HEK293 (cell line): Measurements from ENCODE around the gene SLC7A14.
A peak's percentile ranks its signal among the peaks of the same experiment; 100 is the strongest.

Experiments used
- CTCF ChIA-PET: fragments of 350-600 bp; formaldehyde crosslinking; extraction: SDS; loops from one replicate; lab custom pipeline; 2021; ENCODE audit warnings: antibody characterized with exemption; lab: Yijun Ruan, JAX
- POLR2A ChIA-PET: fragments of 300-600 bp; formaldehyde crosslinking; extraction: SDS; loops from one replicate; lab custom pipeline; 2020; ENCODE audit warnings: antibody characterized with exemption, inconsistent platforms; lab: Yijun Ruan, JAX
- H3K27ac ChIP-seq: fragments of 200-500 bp; sonication (Bioruptor generic); 2 replicates; pipeline ENCODE4 v1.5.1; 2014; ENCODE audit warnings: low read depth, low read length, control low read depth, inconsistent platforms; ENCODE audit errors: extremely low read depth
- H3K36me3 ChIP-seq, 2 experiments: fragments of 200-500 bp in 1 of 2; sonication (Bioruptor generic) in 1 of 2; 1 replicate in 1 of 2; 2 replicates in 1 of 2; pipeline ENCODE4 v1.5.1; 2014 to 2017; ENCODE audit warnings: inconsistent platforms in 2 of 2, low read length in 2 of 2; ENCODE audit not compliant: control insufficient read depth in 2 of 2, insufficient read depth in 1 of 2
- H3K4me1 ChIP-seq: fragments of 200-500 bp; sonication (Bioruptor generic); 2 replicates; pipeline ENCODE4 v1.5.1; 2014; ENCODE audit warnings: mild to moderate bottlenecking, low read length, inconsistent platforms; ENCODE audit not compliant: control insufficient read depth, insufficient read depth
- H3K4me3 ChIP-seq: 2 replicates; pipeline ENCODE4 v1.5.1; 2011; ENCODE audit warnings: low read depth, mild to moderate bottlenecking, control low read depth, low read length, moderate library complexity
- H3K9me3 ChIP-seq: fragments of 200-500 bp; sonication (Bioruptor generic); 2 replicates; pipeline ENCODE4 v1.5.1; 2014; ENCODE audit warnings: low read depth, low read length, inconsistent platforms; ENCODE audit not compliant: control insufficient read depth, insufficient read depth
- BCL11B ChIP-seq: fragments of 450-650 bp; formaldehyde crosslinking; IDR thresholded peaks from 2 replicates; pipeline ENCODE4 v1.5.1; 2016; ENCODE audit warnings: low read depth, missing biosample characterization, missing genetic modification characterization
- HOXD13 ChIP-seq: sonication (generic); formaldehyde crosslinking; IDR thresholded peaks from 2 replicates; pipeline ENCODE4 v1.8.0; 2022; ENCODE audit warnings: missing genetic modification reagents, borderline replicate concordance
- ZNF140 ChIP-seq: fragments of 450-650 bp; formaldehyde crosslinking; IDR thresholded peaks from 2 replicates; pipeline ENCODE4 v1.5.1; 2016; ENCODE audit warnings: missing biosample characterization, missing genetic modification characterization
- ZNF146 ChIP-seq: fragments of 450-650 bp; formaldehyde crosslinking; IDR thresholded peaks from 2 replicates; pipeline ENCODE4 v1.5.1; 2016; ENCODE audit warnings: missing biosample characterization, missing genetic modification characterization
- ZNF2 ChIP-seq: fragments of 450-650 bp; formaldehyde crosslinking; IDR thresholded peaks from 2 replicates; pipeline ENCODE4 v1.5.1; 2016; ENCODE audit warnings: missing biosample characterization, missing genetic modification characterization
- ZNF248 ChIP-seq: fragments of 450-650 bp; formaldehyde crosslinking; IDR thresholded peaks from 2 replicates; pipeline ENCODE4 v1.5.1; 2017; ENCODE audit warnings: missing biosample characterization, missing genetic modification characterization
- ZNF48 ChIP-seq: fragments of 450-650 bp; formaldehyde crosslinking; IDR thresholded peaks from 2 replicates; pipeline ENCODE4 v1.5.1; 2016; ENCODE audit warnings: missing biosample characterization, missing genetic modification characterization
- ZNF555 ChIP-seq: fragments of 450-650 bp; formaldehyde crosslinking; conservative IDR thresholded peaks from 2 replicates; pipeline ENCODE4 v1.5.1; 2017; ENCODE audit warnings: missing biosample characterization, mild to moderate bottlenecking, missing genetic modification characterization, inconsistent platforms
- ZNF624 ChIP-seq: fragments of 450-650 bp; formaldehyde crosslinking; IDR thresholded peaks from 2 replicates; pipeline ENCODE4 v1.5.1; 2017; ENCODE audit warnings: missing biosample characterization, missing genetic modification characterization
- ZNF677 ChIP-seq: fragments of 450-650 bp; IDR thresholded peaks from 2 replicates; pipeline ENCODE4 v1.5.0; 2018; ENCODE audit warnings: missing biosample characterization, mild to moderate bottlenecking, missing genetic modification characterization, moderate library complexity
- TF ChIP-seq, protein P1 (sequence below): fragments of 450-650 bp; formaldehyde crosslinking; IDR thresholded peaks from 2 replicates; pipeline ENCODE4 v1.5.1; 2017; ENCODE audit warnings: missing biosample characterization, missing genetic modification characterization
- TF ChIP-seq, protein P2 (sequence below): IDR thresholded peaks from 2 replicates; pipeline ENCODE4 v1.6.1; 2011; ENCODE audit warnings: mild to moderate bottlenecking, low read depth, low read length, borderline replicate concordance
- TF ChIP-seq, protein P3 (sequence below): fragments of 450-650 bp; formaldehyde crosslinking; IDR thresholded peaks from 2 replicates; pipeline ENCODE4 v1.5.1; 2017; ENCODE audit warnings: missing biosample characterization, missing genetic modification characterization
- TF ChIP-seq, protein P4 (sequence below): fragments of 450-650 bp; formaldehyde crosslinking; IDR thresholded peaks from 2 replicates; pipeline ENCODE4 v1.5.1; 2016; ENCODE audit warnings: missing biosample characterization, missing genetic modification characterization

Gene SLC7A14

DNA sequence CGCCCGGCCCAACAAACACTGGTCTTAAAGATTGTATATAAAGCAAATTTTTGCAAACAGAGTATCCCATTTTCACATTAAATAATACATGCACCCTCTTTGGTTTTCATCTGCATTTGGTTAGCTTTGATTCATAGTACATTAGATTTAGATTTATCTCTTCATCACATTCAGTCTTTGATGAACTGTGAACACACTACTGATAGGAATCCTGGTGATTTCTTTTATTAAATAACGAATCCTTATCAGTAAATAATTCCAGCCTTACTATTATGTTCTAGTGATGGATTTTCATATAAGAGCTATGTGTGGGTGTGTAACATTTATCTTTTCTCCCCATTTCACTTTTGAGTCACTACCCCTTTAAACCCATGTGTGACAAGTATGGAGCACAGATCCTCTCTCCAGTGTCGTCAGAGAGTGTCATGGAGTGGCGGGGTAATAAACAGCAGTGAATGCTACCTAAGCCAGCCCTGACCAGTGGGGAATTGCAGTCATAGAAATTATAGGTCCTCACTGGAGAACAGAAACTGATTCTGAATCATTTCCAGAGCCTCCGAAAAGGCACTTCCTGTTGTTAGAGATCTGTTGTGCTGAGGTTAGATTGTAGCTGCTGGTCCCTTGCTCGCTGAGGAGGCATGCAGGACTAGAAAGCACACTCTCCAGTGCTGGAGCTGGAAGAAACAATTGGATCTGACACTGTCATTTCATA, 22.0 kb downstream of the SLC7A14 start:
- ChIA-PET CTCF (interaction anchor here (0.5 kb wide), 1 partner anchor 97 kb away, joined by 3 read pairs; no protein-coding TSS in a partner anchor), POLR2A (no interaction called here)
- H3K4me3 ChIP-seq = no peak overlapping the region

DNA sequence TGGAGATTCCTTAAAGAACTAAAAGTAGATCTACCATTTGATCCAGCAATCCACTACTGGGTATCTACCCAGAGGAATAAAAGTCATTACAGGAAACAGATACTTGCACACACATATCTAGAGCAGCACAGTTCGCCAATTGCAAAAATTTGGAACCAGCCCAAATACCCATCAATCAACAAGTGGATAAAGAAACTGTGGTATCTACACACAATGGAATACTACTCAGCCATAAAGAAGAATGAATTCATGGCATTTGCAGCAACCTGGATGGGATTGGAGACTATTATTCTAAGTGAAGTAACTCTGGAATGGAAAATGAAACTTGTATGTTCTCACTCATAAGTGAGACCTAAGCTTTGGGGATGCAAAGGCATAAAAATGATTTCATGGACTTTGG, 23.8 kb downstream of the SLC7A14 start:
- H3K4me1 ChIP-seq = no peaks in the 10 kb centered on the region
- TF ChIP-seq ZNF248 (tag by site-specific recombination) (no peak), ZNF677 (tag by site-specific recombination) (no peak), ZNF146 (tag by site-specific recombination) (peak; percentile 46)
- H3K9me3 ChIP-seq = no peaks in the 10 kb centered on the region
- POLR2A ChIA-PET = no interaction called here
- no peak overlapping the region for H3K4me3 ChIP-seq
- H3K36me3 ChIP-seq = no peaks in the 10 kb centered on the region
- H3K27ac ChIP-seq = no peak overlapping the region
- CTCF ChIA-PET = interaction anchor here (0.6 kb wide), 1 partner anchor 96 kb away, joined by 3 read pairs; no protein-coding TSS in a partner anchor

More for the DNA sequence above, 22.0 kb downstream of the SLC7A14 start:
- H3K4me1 ChIP-seq = no peaks in the 10 kb centered on the region
- H3K27ac ChIP-seq = no peak overlapping the region
- no peaks in the 10 kb centered on the region for H3K36me3 ChIP-seq
- TF ChIP-seq, protein P1, sequence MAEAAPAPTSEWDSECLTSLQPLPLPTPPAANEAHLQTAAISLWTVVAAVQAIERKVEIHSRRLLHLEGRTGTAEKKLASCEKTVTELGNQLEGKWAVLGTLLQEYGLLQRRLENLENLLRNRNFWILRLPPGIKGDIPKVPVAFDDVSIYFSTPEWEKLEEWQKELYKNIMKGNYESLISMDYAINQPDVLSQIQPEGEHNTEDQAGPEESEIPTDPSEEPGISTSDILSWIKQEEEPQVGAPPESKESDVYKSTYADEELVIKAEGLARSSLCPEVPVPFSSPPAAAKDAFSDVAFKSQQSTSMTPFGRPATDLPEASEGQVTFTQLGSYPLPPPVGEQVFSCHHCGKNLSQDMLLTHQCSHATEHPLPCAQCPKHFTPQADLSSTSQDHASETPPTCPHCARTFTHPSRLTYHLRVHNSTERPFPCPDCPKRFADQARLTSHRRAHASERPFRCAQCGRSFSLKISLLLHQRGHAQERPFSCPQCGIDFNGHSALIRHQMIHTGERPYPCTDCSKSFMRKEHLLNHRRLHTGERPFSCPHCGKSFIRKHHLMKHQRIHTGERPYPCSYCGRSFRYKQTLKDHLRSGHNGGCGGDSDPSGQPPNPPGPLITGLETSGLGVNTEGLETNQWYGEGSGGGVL (tag by site-specific recombination) = no peak
- TF ChIP-seq ZNF140 (tag by site-specific recombination) (no peak), ZNF624 (no peak), BCL11B (tag by site-specific recombination) (no peak), HOXD13 (CRISPR knock-in tag) (no peak), ZNF48 (tag by site-specific recombination) (no peak), ZNF555 (tag by site-specific recombination) (no peak), ZNF2 (tag by site-specific recombination) (no peak)
- TF ChIP-seq, protein P2, sequence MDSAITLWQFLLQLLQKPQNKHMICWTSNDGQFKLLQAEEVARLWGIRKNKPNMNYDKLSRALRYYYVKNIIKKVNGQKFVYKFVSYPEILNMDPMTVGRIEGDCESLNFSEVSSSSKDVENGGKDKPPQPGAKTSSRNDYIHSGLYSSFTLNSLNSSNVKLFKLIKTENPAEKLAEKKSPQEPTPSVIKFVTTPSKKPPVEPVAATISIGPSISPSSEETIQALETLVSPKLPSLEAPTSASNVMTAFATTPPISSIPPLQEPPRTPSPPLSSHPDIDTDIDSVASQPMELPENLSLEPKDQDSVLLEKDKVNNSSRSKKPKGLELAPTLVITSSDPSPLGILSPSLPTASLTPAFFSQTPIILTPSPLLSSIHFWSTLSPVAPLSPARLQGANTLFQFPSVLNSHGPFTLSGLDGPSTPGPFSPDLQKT = no peak
- TF ChIP-seq, protein P3, sequence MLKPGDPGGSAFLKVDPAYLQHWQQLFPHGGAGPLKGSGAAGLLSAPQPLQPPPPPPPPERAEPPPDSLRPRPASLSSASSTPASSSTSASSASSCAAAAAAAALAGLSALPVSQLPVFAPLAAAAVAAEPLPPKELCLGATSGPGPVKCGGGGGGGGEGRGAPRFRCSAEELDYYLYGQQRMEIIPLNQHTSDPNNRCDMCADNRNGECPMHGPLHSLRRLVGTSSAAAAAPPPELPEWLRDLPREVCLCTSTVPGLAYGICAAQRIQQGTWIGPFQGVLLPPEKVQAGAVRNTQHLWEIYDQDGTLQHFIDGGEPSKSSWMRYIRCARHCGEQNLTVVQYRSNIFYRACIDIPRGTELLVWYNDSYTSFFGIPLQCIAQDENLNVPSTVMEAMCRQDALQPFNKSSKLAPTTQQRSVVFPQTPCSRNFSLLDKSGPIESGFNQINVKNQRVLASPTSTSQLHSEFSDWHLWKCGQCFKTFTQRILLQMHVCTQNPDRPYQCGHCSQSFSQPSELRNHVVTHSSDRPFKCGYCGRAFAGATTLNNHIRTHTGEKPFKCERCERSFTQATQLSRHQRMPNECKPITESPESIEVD (tag by site-specific recombination) = no peak
- TF ChIP-seq, protein P4, sequence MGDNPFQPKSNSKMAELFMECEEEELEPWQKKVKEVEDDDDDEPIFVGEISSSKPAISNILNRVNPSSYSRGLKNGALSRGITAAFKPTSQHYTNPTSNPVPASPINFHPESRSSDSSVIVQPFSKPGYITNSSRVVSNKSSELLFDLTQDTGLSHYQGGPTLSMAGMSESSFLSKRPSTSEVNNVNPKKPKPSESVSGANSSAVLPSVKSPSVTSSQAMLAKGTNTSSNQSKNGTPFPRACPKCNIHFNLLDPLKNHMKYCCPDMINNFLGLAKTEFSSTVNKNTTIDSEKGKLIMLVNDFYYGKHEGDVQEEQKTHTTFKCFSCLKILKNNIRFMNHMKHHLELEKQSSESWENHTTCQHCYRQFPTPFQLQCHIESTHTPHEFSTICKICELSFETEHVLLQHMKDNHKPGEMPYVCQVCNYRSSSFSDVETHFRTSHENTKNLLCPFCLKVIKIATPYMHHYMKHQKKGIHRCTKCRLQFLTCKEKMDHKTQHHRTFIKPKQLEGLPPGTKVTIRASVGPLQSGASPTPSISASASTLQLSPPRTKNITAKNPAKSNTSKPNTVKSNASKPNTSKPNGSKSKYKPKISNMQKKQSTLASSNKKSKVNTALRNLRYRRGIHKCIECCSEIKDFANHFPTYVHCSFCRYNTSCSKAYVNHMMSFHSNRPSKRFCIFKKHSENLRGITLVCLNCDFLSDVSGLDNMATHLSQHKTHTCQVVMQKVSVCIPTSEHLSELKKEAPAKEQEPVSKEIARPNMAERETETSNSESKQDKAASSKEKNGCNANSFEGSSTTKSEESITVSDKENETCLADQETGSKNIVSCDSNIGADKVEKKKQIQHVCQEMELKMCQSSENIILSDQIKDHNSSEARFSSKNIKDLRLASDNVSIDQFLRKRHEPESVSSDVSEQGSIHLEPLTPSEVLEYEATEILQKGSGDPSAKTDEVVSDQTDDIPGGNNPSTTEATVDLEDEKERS = no peak
- H3K9me3 ChIP-seq = no peaks in the 10 kb centered on the region
